ENCODE results near the gene HDAC9.

Gene HDAC9

GRCh38 chr7:18590241-18590640 is 94.7 kb downstream of the HDAC9 start:
- no peak for DNase-seq (ENCODE audit: low read depth in 2 of 2)

GRCh38 chr7:18590744-18591340 is 95.3 kb downstream of the HDAC9 start:
- DNase-seq (ENCODE audit: low read depth in 2 of 2): no peak

- no peak for DNase-seq (ENCODE audit: low read depth in 2 of 2)
These were observed 98.2 kb downstream of the HDAC9 start for GRCh38 chr7:18593602-18594279.

- DNase-seq (ENCODE audit: low read depth in 2 of 2): no peak
These were observed 102.2 kb downstream of the HDAC9 start for GRCh38 chr7:18597754-18598153.

- no peak for DNase-seq (ENCODE audit: low read depth in 2 of 2)
These were observed 111.5 kb downstream of the HDAC9 start for GRCh38 chr7:18607025-18607424.

- DNase-seq (ENCODE audit: low read depth in 2 of 2): no peak
These were observed 114.9 kb downstream of the HDAC9 start for GRCh38 chr7:18610331-18610948.

- DNase-seq (ENCODE audit: low read depth in 2 of 2): no peak
These were observed 119.3 kb downstream of the HDAC9 start for GRCh38 chr7:18614841-18615240.

GRCh38 chr7:18619311-18619710 is 123.8 kb downstream of the HDAC9 start:
- DNase-seq (ENCODE audit: low read depth in 2 of 2): no peak

- no peak for DNase-seq (ENCODE audit: low read depth in 2 of 2)
These were observed 127.8 kb downstream of the HDAC9 start for GRCh38 chr7:18623389-18623788.

GRCh38 chr7:18624459-18624858 is 128.9 kb downstream of the HDAC9 start:
- no peak for DNase-seq (ENCODE audit: low read depth in 2 of 2)

GRCh38 chr7:18626086-18626485 is 130.5 kb downstream of the HDAC9 start:
- no peak for DNase-seq (ENCODE audit: low read depth in 2 of 2)

GRCh38 chr7:18626717-18627116 is 131.2 kb downstream of the HDAC9 start:
- no peak for DNase-seq (ENCODE audit: low read depth in 2 of 2)

- no peak for DNase-seq (ENCODE audit: low read depth in 2 of 2)
These were observed 142.0 kb downstream of the HDAC9 start for GRCh38 chr7:18637516-18637915.

GRCh38 chr7:18638594-18639452 is 143.3 kb downstream of the HDAC9 start:
- no peak for DNase-seq (ENCODE audit: low read depth in 2 of 2)

GRCh38 chr7:18639711-18640110 is 144.2 kb downstream of the HDAC9 start:
- DNase-seq (ENCODE audit: low read depth in 2 of 2): no peak

- DNase-seq (ENCODE audit: low read depth in 2 of 2): no peak
These were observed 149.4 kb downstream of the HDAC9 start for GRCh38 chr7:18644981-18645380.

GRCh38 chr7:18647582-18647981 is 152.0 kb downstream of the HDAC9 start:
- no peak for DNase-seq (ENCODE audit: low read depth in 2 of 2)

GRCh38 chr7:18648849-18649758 is 153.6 kb downstream of the HDAC9 start:
- DNase-seq (ENCODE audit: low read depth in 2 of 2): no peak

- no peak for DNase-seq (ENCODE audit: low read depth in 2 of 2)
These were observed 158.0 kb downstream of the HDAC9 start for GRCh38 chr7:18653381-18654155.

- no peak for DNase-seq (ENCODE audit: low read depth in 2 of 2)
These were observed 159.2 kb downstream of the HDAC9 start for GRCh38 chr7:18654709-18655108.

GRCh38 chr7:18655506-18655905 is 160.0 kb downstream of the HDAC9 start:
- no peak for DNase-seq (ENCODE audit: low read depth in 2 of 2)

Data from activated CD4-positive, alpha-beta T cell treated with anti-CD3 and anti-CD28 coated beads for 24 hours (primary cell).